ENCODE results near the gene TMEM81.

DNA sequence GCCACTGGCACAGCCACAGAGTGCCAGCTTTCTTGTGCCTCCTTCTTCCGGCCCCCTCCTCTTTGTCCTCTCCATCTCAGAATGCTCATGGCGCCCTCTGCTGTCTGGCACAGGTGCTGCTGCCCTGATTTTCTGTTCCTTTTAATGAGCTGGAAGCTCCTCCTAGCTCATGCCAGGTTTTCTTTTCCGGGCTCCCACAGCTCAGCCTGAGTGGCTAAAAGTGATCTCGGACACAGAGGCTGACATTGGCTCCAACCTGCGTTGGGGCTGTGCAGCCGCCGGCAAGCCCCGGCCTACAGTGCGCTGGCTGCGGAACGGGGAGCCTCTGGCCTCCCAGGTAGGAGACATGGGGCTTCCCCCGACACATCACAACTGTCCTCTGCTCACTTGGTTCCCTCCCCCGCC lies 22.6 kb downstream of the TMEM81 start:
- TF ChIP-seq, protein P1, sequence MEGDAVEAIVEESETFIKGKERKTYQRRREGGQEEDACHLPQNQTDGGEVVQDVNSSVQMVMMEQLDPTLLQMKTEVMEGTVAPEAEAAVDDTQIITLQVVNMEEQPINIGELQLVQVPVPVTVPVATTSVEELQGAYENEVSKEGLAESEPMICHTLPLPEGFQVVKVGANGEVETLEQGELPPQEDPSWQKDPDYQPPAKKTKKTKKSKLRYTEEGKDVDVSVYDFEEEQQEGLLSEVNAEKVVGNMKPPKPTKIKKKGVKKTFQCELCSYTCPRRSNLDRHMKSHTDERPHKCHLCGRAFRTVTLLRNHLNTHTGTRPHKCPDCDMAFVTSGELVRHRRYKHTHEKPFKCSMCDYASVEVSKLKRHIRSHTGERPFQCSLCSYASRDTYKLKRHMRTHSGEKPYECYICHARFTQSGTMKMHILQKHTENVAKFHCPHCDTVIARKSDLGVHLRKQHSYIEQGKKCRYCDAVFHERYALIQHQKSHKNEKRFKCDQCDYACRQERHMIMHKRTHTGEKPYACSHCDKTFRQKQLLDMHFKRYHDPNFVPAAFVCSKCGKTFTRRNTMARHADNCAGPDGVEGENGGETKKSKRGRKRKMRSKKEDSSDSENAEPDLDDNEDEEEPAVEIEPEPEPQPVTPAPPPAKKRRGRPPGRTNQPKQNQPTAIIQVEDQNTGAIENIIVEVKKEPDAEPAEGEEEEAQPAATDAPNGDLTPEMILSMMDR (IDR thresholded peaks at IDR 0.05): peak; percentile 73 to 81 (median 78)
- TF ChIP-seq POLR2AphosphoS5 (IDR thresholded peaks at IDR 0.05) (no peak), EP300 (IDR thresholded peaks at IDR 0.05; ENCODE audit: low read depth) (no peak), POLR2A (IDR thresholded peaks at IDR 0.05) (no peak)
